HG02840 (cell line): Measurements from ENCODE around the gene PRR20C.
"Not testable (repeated sequence)": the region's sequence is repeated elsewhere in the genome, so short reads cannot be mapped to it uniquely, and the experiment has no call there.

Experiments used
- ATAC-seq: cut with Tn5 transposase; IDR thresholded peaks from one replicate; pipeline ENCODE4 v1.9.1; 2021; ENCODE audit warnings: mild to moderate bottlenecking, moderate library complexity, moderate number of reproducible peaks; ENCODE audit not compliant: unreplicated experiment, low FRiP score

PRR20C gene

GRCh38 chr13:57153761-57154160 lies at the start of gene PRR20C:
Gene PRR20C, plus strand, starts transcription at chr13:57154061. Its CDS starts 387 bp downstream, at chr13:57154448.
- not testable (repeated sequence) for ATAC-seq

GRCh38 chr13:57114945-57115344 lies 38.9 kb upstream of the PRR20C start:
- no peak for ATAC-seq

GRCh38 chr13:57123681-57124080 lies 30.2 kb upstream of the PRR20C start:
- no peak for ATAC-seq

GRCh38 chr13:57128909-57129308 lies 25.0 kb upstream of the PRR20C start:
- ATAC-seq, result no peak

GRCh38 chr13:57136093-57136492 lies 17.8 kb upstream of the PRR20C start:
- ATAC-seq, result no peak

GRCh38 chr13:57137585-57137984 lies 16.3 kb upstream of the PRR20C start:
- ATAC-seq, result no peak

- ATAC-seq, result no peak
Observed at GRCh38 chr13:57138988-57139387, 14.9 kb upstream of the PRR20C start.

GRCh38 chr13:57139781-57140180 lies 14.1 kb upstream of the PRR20C start:
- not testable (repeated sequence) for ATAC-seq

- ATAC-seq, result not testable (repeated sequence)
Observed at GRCh38 chr13:57140235-57140968, 13.5 kb upstream of the PRR20C start, which contains the start of gene PRR20A. Gene PRR20A, plus strand, starts transcription at chr13:57140918. Its CDS starts 387 bp downstream, at chr13:57141305.

GRCh38 chr13:57147188-57147587 lies 6.7 kb upstream of the PRR20C start, which contains the start of gene PRR20B:
Gene PRR20B, plus strand, starts transcription at chr13:57147488. Its CDS starts 387 bp downstream, at chr13:57147875.
- not testable (repeated sequence) for ATAC-seq

GRCh38 chr13:57148106-57148505 lies 5.8 kb upstream of the PRR20C start:
- not testable (repeated sequence) for ATAC-seq

- ATAC-seq, result not testable (repeated sequence)
Observed at GRCh38 chr13:57160332-57160731, 6.5 kb downstream of the PRR20C start, which contains the start of gene PRR20D. Gene PRR20D, plus strand, starts transcription at chr13:57160632. Its CDS starts 387 bp downstream, at chr13:57161019.

- not testable (repeated sequence) for ATAC-seq
Observed at GRCh38 chr13:57166897-57167296, 13.0 kb downstream of the PRR20C start, which contains the start of gene PRR20E. Gene PRR20E, plus strand, starts transcription at chr13:57167197. Its CDS starts 387 bp downstream, at chr13:57167584.

GRCh38 chr13:57191667-57192066 lies 37.8 kb downstream of the PRR20C start:
- ATAC-seq, result no peak
